Adrenal gland (tissue), 12 donors: ENCODE data around the gene SEC14L5. TPM values are rescaled to one million over a fixed set of nuclear protein-coding genes. Genes with fewer than 3 reads are reported as not detected.
A peak's percentile ranks its signal among the peaks of the same experiment; 100 is the strongest.

Source experiments
- DNase-seq, 7 donors: peaks; one replicate each; pipeline ENCODE4 v3.0.0-alpha.2; 2019 to 2020
- H3K27ac ChIP-seq, 5 donors: fragments of 200-600 bp; sonication (generic) in 4 of 5; 1 replicate in 3 of 5; 2 replicates in 2 of 5; pipeline versions ENCODE4 v1.5.1 to v1.8.0; 2016 to 2020; ENCODE audit warnings: mild to moderate bottlenecking in 1 of 5
- H3K27me3 ChIP-seq: fragments of 200-600 bp; 2 replicates; pipeline ENCODE4 v1.8.0; 2021
- H3K36me3 ChIP-seq, 2 donors: fragments of 200-600 bp; replicated peaks in 1 of 2; 1 replicate in 1 of 2; 2 replicates in 1 of 2; pipeline versions ENCODE4 v1.5.1 to v1.8.0; 2018 to 2022
- H3K4me1 ChIP-seq, 2 donors: fragments of 200-600 bp; replicated peaks in 1 of 2; 1 replicate in 1 of 2; 2 replicates in 1 of 2; pipeline versions ENCODE4 v1.5.1 to v1.8.0; 2018 to 2021
- H3K4me3 ChIP-seq, 4 donors: fragments of 200-600 bp; sonication (generic) in 3 of 4; one replicate each; pipeline ENCODE4 v1.5.1; 2016 to 2018
- H3K9me3 ChIP-seq, 3 donors: fragments of 200-600 bp; sonication (generic) in 1 of 3; replicated peaks in 1 of 3; 1 replicate in 2 of 3; 2 replicates in 1 of 3; pipeline versions ENCODE4 v1.5.1 to v1.8.0; 2016 to 2021
- POLR2A ChIP-seq, 2 donors: fragments of 450-650 bp; IDR thresholded peaks; one replicate each; pipeline ENCODE4 v1.6.1; 2017; ENCODE audit warnings: antibody characterized with exemption in 2 of 2, mild to moderate bottlenecking in 2 of 2, moderate library complexity in 1 of 2
- WGBS, 4 donors: extraction: QIAGEN DNeasy Blood & Tissue Kit in 2 of 4; methylation state at CpG; one replicate each; pipeline versions ENCODE4 v1.1.5 to v1.1.7; 2013 to 2017; 5-methylcytosine and 5-hydroxymethylcytosine counted together
- intact Hi-C, 2 donors: fragments of 100-400 bp; cut with DNase I; formaldehyde crosslinking; loops; one replicate each; pipeline versions ENCODE4 v1.14.1 to v1.15.0; 2022 to 2023
- polyA plus RNA-seq, 3 donors: library from polyadenylated mRNA; stranded (reverse); fragments of 200-250 nt in 2 of 3; fragments of 350-450 nt in 1 of 3; fragmentation: Illumina TruSeq in 1 of 3; extraction: RNeasy Lipid Tissue Mini Kit (QIAGEN cat#74804) in 1 of 3; gene quantifications; one replicate each; pipeline ENCODE4 v1.2.3, GENCODE V29; 2013 to 2014
- total RNA-seq, 9 donors: library from RNA; depleted of rRNA in 4 of 9; stranded (reverse); fragments of >200 nt in 4 of 9; fragments of 120-200 nt in 1 of 9; fragmentation: NEBNext Ultra II Directional in 1 of 9; extraction: Animal tissue kit (Norgen Biotek cat#: 25700) in 1 of 9; gene quantifications; one replicate each; pipeline versions ENCODE4 v1.1.0 to v1.2.4, GENCODE V29; 2013 to 2023
- TF ChIP-seq, protein P1 (sequence below), 6 experiments: fragments of 450-650 bp in 4 of 6; fragments of 200-600 bp in 2 of 6; sonication (generic) in 1 of 6; IDR thresholded peaks; 1 replicate in 5 of 6; 2 replicates in 1 of 6; pipeline versions ENCODE4 v1.5.1 to v1.8.0; 2016 to 2021; ENCODE audit warnings: antibody characterized with exemption in 6 of 6, mild to moderate bottlenecking in 2 of 6, moderate library complexity in 1 of 6
- donor health status: healthy with polysubstance abuse.
- donor health status: Bipolar disorder and iron deficiency.
- donor health status: DM: yes; HTN: yes; CAD: no.
- donor health status: DM: no; HTN: no; CAD: no.
- donor health status: DM: no; HTN: no; CAD: no.
- donor health status: DM: yes; HTN: yes; CAD: no.

SEC14L5 gene
- total and polyA plus RNA-seq, 12 donors = 0.12 to 1.8 (median 0.69) TPM

DNA sequence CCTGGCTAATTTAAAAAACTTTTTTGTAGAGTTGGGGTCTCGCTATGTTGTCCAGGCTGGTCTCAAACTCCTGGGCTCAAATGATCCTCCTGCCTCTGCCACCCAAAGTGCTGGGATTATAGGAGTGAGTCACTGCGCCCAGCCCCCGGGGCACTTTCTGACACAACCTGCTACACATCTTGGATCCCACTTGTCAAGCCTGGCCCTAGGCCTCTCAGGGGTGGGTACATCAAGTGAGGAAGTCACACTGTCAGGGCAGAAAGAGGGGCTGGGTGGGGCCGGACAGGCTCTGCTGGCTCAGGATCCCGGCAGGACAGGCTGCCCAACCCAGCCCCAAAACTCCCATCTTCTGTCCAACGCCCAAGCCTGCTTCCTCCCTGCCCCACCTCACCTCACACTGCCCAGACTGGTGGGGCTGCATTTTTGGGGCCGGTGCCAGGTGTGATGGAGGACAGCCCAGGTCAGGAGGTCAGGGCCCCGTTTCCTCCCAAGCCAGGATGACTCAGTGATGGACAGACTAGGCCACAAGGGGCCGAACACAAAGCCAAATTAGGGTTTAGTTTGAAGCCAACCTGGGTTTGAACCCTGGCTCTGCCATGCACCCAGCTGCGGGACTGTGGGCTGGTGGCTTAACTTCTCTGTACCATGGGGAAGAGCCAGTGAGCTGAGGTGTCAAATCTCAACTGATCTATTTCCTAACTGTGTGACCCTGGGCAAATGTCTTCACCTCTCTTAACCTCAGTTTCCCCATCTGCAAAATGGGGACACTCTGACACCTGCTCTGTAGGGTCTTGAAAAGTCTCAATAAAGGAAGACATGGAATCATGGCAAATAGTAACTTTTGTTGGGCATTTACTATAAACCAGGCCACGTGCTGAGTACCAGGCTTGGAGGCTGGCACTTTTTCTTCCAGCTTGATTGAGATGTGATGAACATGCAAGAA lies 12.3 kb upstream of the SEC14L5 start:
- H3K4me3 ChIP-seq = no peak overlapping the region
- no peaks in the 10 kb centered on the region for H3K9me3 ChIP-seq
- no peak for TF ChIP-seq POLR2A (IDR thresholded peaks at IDR 0.05)
- TF ChIP-seq, protein P1, sequence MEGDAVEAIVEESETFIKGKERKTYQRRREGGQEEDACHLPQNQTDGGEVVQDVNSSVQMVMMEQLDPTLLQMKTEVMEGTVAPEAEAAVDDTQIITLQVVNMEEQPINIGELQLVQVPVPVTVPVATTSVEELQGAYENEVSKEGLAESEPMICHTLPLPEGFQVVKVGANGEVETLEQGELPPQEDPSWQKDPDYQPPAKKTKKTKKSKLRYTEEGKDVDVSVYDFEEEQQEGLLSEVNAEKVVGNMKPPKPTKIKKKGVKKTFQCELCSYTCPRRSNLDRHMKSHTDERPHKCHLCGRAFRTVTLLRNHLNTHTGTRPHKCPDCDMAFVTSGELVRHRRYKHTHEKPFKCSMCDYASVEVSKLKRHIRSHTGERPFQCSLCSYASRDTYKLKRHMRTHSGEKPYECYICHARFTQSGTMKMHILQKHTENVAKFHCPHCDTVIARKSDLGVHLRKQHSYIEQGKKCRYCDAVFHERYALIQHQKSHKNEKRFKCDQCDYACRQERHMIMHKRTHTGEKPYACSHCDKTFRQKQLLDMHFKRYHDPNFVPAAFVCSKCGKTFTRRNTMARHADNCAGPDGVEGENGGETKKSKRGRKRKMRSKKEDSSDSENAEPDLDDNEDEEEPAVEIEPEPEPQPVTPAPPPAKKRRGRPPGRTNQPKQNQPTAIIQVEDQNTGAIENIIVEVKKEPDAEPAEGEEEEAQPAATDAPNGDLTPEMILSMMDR (IDR thresholded peaks at IDR 0.05) = no peak
- H3K27ac ChIP-seq = peak overlapping the region in 4 of 5 donors; percentile 81 to 97 (median 90)
- WGBS, 4 donors = 42 to 61% (median 50%) methylated on average over 5 to 11 of the region's 11 CpGs
- intact Hi-C loops = no loop called here
- H3K36me3 ChIP-seq = no peaks in the 10 kb centered on the region
- H3K4me1 ChIP-seq = peaks cover 38% of the 10 kb centered on the region in 2 donors
- no peaks in the 10 kb centered on the region for H3K27me3 ChIP-seq
- DNase-seq = peak in 6 of 7 donors; percentile 50 to 78 (median 66)

DNA sequence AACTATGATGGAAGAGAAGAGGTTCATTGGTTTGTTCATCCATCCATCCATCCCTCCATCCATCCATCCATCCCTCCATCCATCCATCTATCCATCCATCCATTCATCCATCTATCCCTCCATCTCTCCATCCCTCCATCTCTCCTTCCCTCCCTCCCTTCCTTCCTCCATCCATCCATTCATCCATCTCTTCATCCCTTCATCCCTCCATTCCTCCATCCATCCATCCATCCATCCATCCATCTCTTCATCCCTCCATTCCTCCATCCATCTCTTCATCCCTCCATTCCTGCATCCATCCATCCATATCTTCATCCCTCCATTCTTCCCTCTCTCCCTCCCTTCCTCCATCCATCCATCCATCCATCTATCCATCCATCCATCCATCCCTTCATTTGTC lies 11.2 kb upstream of the SEC14L5 start:
- H3K9me3 ChIP-seq = no peaks in the 10 kb centered on the region
- H3K4me1 ChIP-seq = peaks cover 38% of the 10 kb centered on the region in 2 donors
- TF ChIP-seq, protein P1 (IDR thresholded peaks at IDR 0.05) = no peak
- TF ChIP-seq POLR2A (IDR thresholded peaks at IDR 0.05) = no peak
- no peaks in the 10 kb centered on the region for H3K36me3 ChIP-seq
- H3K27ac ChIP-seq = no peak overlapping the region
- intact Hi-C loops = no loop called here
- no peak for DNase-seq
- H3K4me3 ChIP-seq = no peak overlapping the region
- no peaks in the 10 kb centered on the region for H3K27me3 ChIP-seq

DNA sequence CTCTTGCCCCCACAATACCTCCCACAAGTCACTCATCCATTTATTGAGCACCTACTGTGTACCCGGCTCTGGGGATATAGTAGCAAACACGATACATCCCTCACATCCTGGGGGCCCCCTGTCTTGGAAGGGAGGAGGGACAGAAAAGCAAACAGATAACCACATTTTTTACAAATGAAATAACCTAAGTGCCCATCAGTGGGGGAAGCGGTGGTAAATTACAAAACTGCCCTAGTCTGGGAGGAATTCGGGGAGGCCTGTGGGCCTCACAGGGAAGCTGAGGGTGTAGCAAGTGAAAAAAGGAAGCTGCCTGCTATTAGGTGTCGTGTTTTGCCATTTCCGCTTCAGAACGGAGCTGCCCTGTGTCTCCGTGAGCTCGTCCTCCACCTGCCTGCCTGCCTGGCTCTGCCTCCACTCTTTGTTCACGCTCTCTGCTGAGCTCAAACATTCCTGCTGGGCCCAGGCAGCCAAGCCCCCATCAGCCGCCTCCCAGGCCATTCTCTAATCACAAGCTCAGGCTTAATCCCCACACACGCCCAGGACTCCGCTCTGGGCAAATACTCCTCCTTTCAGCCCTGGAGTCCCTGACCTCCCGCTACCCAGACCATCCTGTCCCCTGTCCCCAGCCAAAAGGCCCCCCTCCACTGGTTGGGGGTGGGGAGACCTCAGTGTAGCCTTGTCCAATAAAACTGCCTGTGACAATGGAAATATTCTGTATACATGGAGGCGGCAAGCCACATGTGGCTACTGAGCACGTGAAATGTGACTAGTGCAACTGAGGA lies 10.2 kb upstream of the SEC14L5 start:
- intact Hi-C loops = no loop called here
- 67 to 82% (median 76%) methylated on average over 16 of the region's 16 CpGs for WGBS, 4 donors
- no peak for DNase-seq
- Histone ChIP-seq H3K27me3 (no peaks in the 10 kb centered on the region), H3K4me3 (no peak overlapping the region), H3K9me3 (no peaks in the 10 kb centered on the region), H3K4me1 (peaks cover 31 to 32% of the 10 kb centered on the region in 2 donors), H3K36me3 (no peaks in the 10 kb centered on the region), H3K27ac (no peak overlapping the region)
- no peak for TF ChIP-seq POLR2A (IDR thresholded peaks at IDR 0.05)
- TF ChIP-seq, protein P1 (IDR thresholded peaks at IDR 0.05) = no peak
